ENCODE results near the gene SKIL.

Gene SKIL

GRCh38 chr3:170367797-170368196 lies 10.3 kb downstream of the SKIL start:
- H4K8ac ChIP-seq (ENCODE audit: low read depth, low read length) = no peak overlapping the region
- DNase-seq = no peak
- no peak overlapping the region for H2BK12ac ChIP-seq (ENCODE audit: low read length)
- H3K27ac ChIP-seq (ENCODE audit: low read depth, low read length) = no peak overlapping the region
- no peak overlapping the region for H4K12ac ChIP-seq (ENCODE audit: low read depth, low read length)
- no peak overlapping the region for H3K14ac ChIP-seq (ENCODE audit: low read length)
- H3K18ac ChIP-seq (ENCODE audit: low read length) = no peak overlapping the region
- no peak overlapping the region for H2BK120ac ChIP-seq (ENCODE audit: insufficient read depth, low read length, poor library complexity)
- H3K27me3 ChIP-seq (ENCODE audit: insufficient read depth, low read length) = no peaks in the 10 kb centered on the region
- no peak overlapping the region for H3K23ac ChIP-seq (ENCODE audit: low read length)
- H3K36me3 ChIP-seq (ENCODE audit: control insufficient read depth in 1 of 2, insufficient read depth in 2 of 2, low read length in 2 of 2) = peaks cover 23 to 28% of the 10 kb centered on the region in 2 experiments
- H3K4me3 ChIP-seq (ENCODE audit: low read depth, low read length) = no peak overlapping the region
- H3K4ac ChIP-seq (ENCODE audit: low read depth, low read length) = peak overlapping the region; percentile 55
- no peaks in the 10 kb centered on the region for H3K79me1 ChIP-seq (ENCODE audit: low read length)
- peaks cover 4 to 11% of the 10 kb centered on the region in 2 experiments for H3K4me1 ChIP-seq (ENCODE audit: control insufficient read depth in 1 of 2, insufficient read depth in 2 of 2, low read length in 2 of 2)
- no peaks in the 10 kb centered on the region for H3K9me3 ChIP-seq (ENCODE audit: insufficient read depth, low read depth, low read length)
- no peak overlapping the region for H3K9ac ChIP-seq (ENCODE audit: low read length)
- no peak overlapping the region for H2AK5ac ChIP-seq (ENCODE audit: low read length)
- no peak overlapping the region for H4K91ac ChIP-seq (ENCODE audit: low read depth, low read length)
- no CpG with 5 or more reads among the region's 4 CpGs for WGBS (ENCODE audit: extremely low coverage, insufficient coverage, insufficient read length)
- no peak overlapping the region for H3K4me2 ChIP-seq (ENCODE audit: low read length)
- H2BK5ac ChIP-seq (ENCODE audit: low read depth, low read length, poor library complexity) = no peak overlapping the region
- H3K79me2 ChIP-seq (ENCODE audit: control insufficient read depth, insufficient read depth, low read length, poor library complexity) = peaks cover 10% of the 10 kb centered on the region
- no peak overlapping the region for H2AFZ ChIP-seq (ENCODE audit: insufficient read depth, low read length, poor library complexity)

- Histone ChIP-seq H3K18ac (ENCODE audit: low read length) (no peak overlapping the region), H2BK120ac (ENCODE audit: insufficient read depth, low read length, poor library complexity) (no peak overlapping the region), H4K91ac (ENCODE audit: low read depth, low read length) (no peak overlapping the region), H3K4ac (ENCODE audit: low read depth, low read length) (peak overlapping the region; percentile 96), H2BK12ac (ENCODE audit: low read length) (no peak overlapping the region), H2BK5ac (ENCODE audit: low read depth, low read length, poor library complexity) (no peak overlapping the region), H3K27me3 (ENCODE audit: insufficient read depth, low read length) (no peaks in the 10 kb centered on the region), H3K79me2 (ENCODE audit: control insufficient read depth, insufficient read depth, low read length, poor library complexity) (peaks cover 7% of the 10 kb centered on the region), H3K27ac (ENCODE audit: low read depth, low read length) (no peak overlapping the region), H3K14ac (ENCODE audit: low read length) (no peak overlapping the region), H3K4me1 (ENCODE audit: control insufficient read depth in 1 of 2, insufficient read depth in 2 of 2, low read length in 2 of 2) (peaks cover 4 to 8% of the 10 kb centered on the region in 2 experiments), H2AK5ac (ENCODE audit: low read length) (no peak overlapping the region), H3K4me2 (ENCODE audit: low read length) (no peak overlapping the region), H3K9ac (ENCODE audit: low read length) (no peak overlapping the region), H2AFZ (ENCODE audit: insufficient read depth, low read length, poor library complexity) (no peak overlapping the region), H4K12ac (ENCODE audit: low read depth, low read length) (no peak overlapping the region), H3K9me3 (ENCODE audit: insufficient read depth, low read depth, low read length) (no peaks in the 10 kb centered on the region), H3K36me3 (ENCODE audit: control insufficient read depth in 1 of 2, insufficient read depth in 2 of 2, low read length in 2 of 2) (peaks cover 24 to 28% of the 10 kb centered on the region in 2 experiments), H3K23ac (ENCODE audit: low read length) (no peak overlapping the region), H3K4me3 (ENCODE audit: low read depth, low read length) (no peak overlapping the region), H4K8ac (ENCODE audit: low read depth, low read length) (no peak overlapping the region), H3K79me1 (ENCODE audit: low read length) (no peaks in the 10 kb centered on the region)
- WGBS (ENCODE audit: extremely low coverage, insufficient coverage, insufficient read length) = no CpG with 5 or more reads among the region's 2 CpGs
- DNase-seq = no peak
These were observed 11.4 kb downstream of the SKIL start for GRCh38 chr3:170368921-170369320.

- DNase-seq = no peak
- no peak overlapping the region for H2BK5ac ChIP-seq (ENCODE audit: low read depth, low read length, poor library complexity)
- no peak overlapping the region for H3K27ac ChIP-seq (ENCODE audit: low read depth, low read length)
- no peaks in the 10 kb centered on the region for H3K79me1 ChIP-seq (ENCODE audit: low read length)
- H4K91ac ChIP-seq (ENCODE audit: low read depth, low read length) = no peak overlapping the region
- H4K12ac ChIP-seq (ENCODE audit: low read depth, low read length) = no peak overlapping the region
- no peak overlapping the region for H2BK12ac ChIP-seq (ENCODE audit: low read length)
- no peak overlapping the region for H3K23ac ChIP-seq (ENCODE audit: low read length)
- no peak overlapping the region for H2AK5ac ChIP-seq (ENCODE audit: low read length)
- H4K8ac ChIP-seq (ENCODE audit: low read depth, low read length) = no peak overlapping the region
- H3K79me2 ChIP-seq (ENCODE audit: control insufficient read depth, insufficient read depth, low read length, poor library complexity) = peaks cover 9% of the 10 kb centered on the region
- H3K36me3 ChIP-seq (ENCODE audit: control insufficient read depth in 1 of 2, insufficient read depth in 2 of 2, low read length in 2 of 2) = peaks cover 22 to 23% of the 10 kb centered on the region in 2 experiments
- no peak overlapping the region for H3K4me3 ChIP-seq (ENCODE audit: low read depth, low read length)
- no peak overlapping the region for H3K14ac ChIP-seq (ENCODE audit: low read length)
- H3K18ac ChIP-seq (ENCODE audit: low read length) = no peak overlapping the region
- H2BK120ac ChIP-seq (ENCODE audit: insufficient read depth, low read length, poor library complexity) = no peak overlapping the region
- H3K4me1 ChIP-seq (ENCODE audit: control insufficient read depth in 1 of 2, insufficient read depth in 2 of 2, low read length in 2 of 2) = no peaks in the 10 kb centered on the region
- H3K4ac ChIP-seq (ENCODE audit: low read depth, low read length) = no peak overlapping the region
- no peaks in the 10 kb centered on the region for H3K9me3 ChIP-seq (ENCODE audit: insufficient read depth, low read depth, low read length)
- H3K9ac ChIP-seq (ENCODE audit: low read length) = no peak overlapping the region
- no peak overlapping the region for H2AFZ ChIP-seq (ENCODE audit: insufficient read depth, low read length, poor library complexity)
- no CpG with 5 or more reads among the region's 2 CpGs for WGBS (ENCODE audit: extremely low coverage, insufficient coverage, insufficient read length)
- H3K27me3 ChIP-seq (ENCODE audit: insufficient read depth, low read length) = no peaks in the 10 kb centered on the region
- no peak overlapping the region for H3K4me2 ChIP-seq (ENCODE audit: low read length)
These were observed 14.8 kb downstream of the SKIL start for GRCh38 chr3:170372190-170372879.

- Histone ChIP-seq H3K4me2 (ENCODE audit: low read length) (no peak overlapping the region), H3K9ac (ENCODE audit: low read length) (no peak overlapping the region), H3K14ac (ENCODE audit: low read length) (no peak overlapping the region), H3K4ac (ENCODE audit: low read depth, low read length) (no peak overlapping the region), H3K27me3 (ENCODE audit: insufficient read depth, low read length) (no peaks in the 10 kb centered on the region), H3K18ac (ENCODE audit: low read length) (no peak overlapping the region), H3K9me3 (ENCODE audit: insufficient read depth, low read depth, low read length) (no peaks in the 10 kb centered on the region), H2BK5ac (ENCODE audit: low read depth, low read length, poor library complexity) (no peak overlapping the region), H2BK12ac (ENCODE audit: low read length) (no peak overlapping the region), H3K27ac (ENCODE audit: low read depth, low read length) (no peak overlapping the region), H4K12ac (ENCODE audit: low read depth, low read length) (peak overlapping the region; percentile 62), H3K4me3 (ENCODE audit: low read depth, low read length) (no peak overlapping the region), H3K79me2 (ENCODE audit: control insufficient read depth, insufficient read depth, low read length, poor library complexity) (no peaks in the 10 kb centered on the region), H3K36me3 (ENCODE audit: control insufficient read depth in 1 of 2, insufficient read depth in 2 of 2, low read length in 2 of 2) (peaks cover 54 to 59% of the 10 kb centered on the region in 2 experiments), H4K91ac (ENCODE audit: low read depth, low read length) (no peak overlapping the region), H3K79me1 (ENCODE audit: low read length) (no peaks in the 10 kb centered on the region), H4K8ac (ENCODE audit: low read depth, low read length) (no peak overlapping the region), H3K4me1 (ENCODE audit: control insufficient read depth in 1 of 2, insufficient read depth in 2 of 2, low read length in 2 of 2) (no peaks in the 10 kb centered on the region), H2AK5ac (ENCODE audit: low read length) (no peak overlapping the region), H2AFZ (ENCODE audit: insufficient read depth, low read length, poor library complexity) (no peak overlapping the region), H3K23ac (ENCODE audit: low read length) (no peak overlapping the region), H2BK120ac (ENCODE audit: insufficient read depth, low read length, poor library complexity) (no peak overlapping the region)
- no peak for DNase-seq
- WGBS (ENCODE audit: extremely low coverage, insufficient coverage, insufficient read length) = no CpG with 5 or more reads among the region's 1 CpG
These were observed 26.1 kb downstream of the SKIL start for GRCh38 chr3:170383567-170383966.

Data from trophoblast cell (in vitro differentiated cells and primary cell).